Endothelial cell of umbilical vein (primary cell): ENCODE results near the gene TRIM71. TPM values are rescaled to one million over a fixed set of nuclear protein-coding genes. Genes with fewer than 3 reads are reported as not detected.

Experiments
- BruUV-seq: library from RNA; stranded (reverse); fragments of 400-500 nt; replicated peaks from 2 replicates; lab custom pipeline; 2021; lab: Mats Ljungman, UMichigan
- CTCF ChIA-PET: fragments of 300-600, 350-600 bp; sonication (Branson Sonifier 250); formaldehyde crosslinking; loops from one replicate; lab custom pipeline; 2021; ENCODE audit warnings: antibody characterized with exemption, inconsistent platforms; lab: Charles Lee
- POLR2A ChIA-PET: fragments of 300-600, 350-600 bp; sonication (Branson Sonifier 250); formaldehyde crosslinking; loops from one replicate; lab custom pipeline; 2021; ENCODE audit warnings: antibody characterized with exemption, inconsistent platforms; lab: Charles Lee
- DNase-seq: peaks from one replicate; pipeline ENCODE4 v3.0.0-alpha.2; 2011; ENCODE audit warnings: low read depth, low spot score
- FAIRE-seq: peaks from 2 replicates; lab custom pipeline; 2011; peaks lifted over from hg19 to GRCh38; lab: Jason Lieb, UNC
- H2AFZ ChIP-seq: 2 replicates; pipeline ENCODE4 v1.6.0; 2012; ENCODE audit warnings: low read depth, low read length, control low read depth, inconsistent platforms
- H3K27ac ChIP-seq: 2 replicates; pipeline ENCODE4 v1.5.1; 2011; ENCODE audit warnings: low read depth, mild to moderate bottlenecking, control low read depth, low read length, moderate library complexity; ENCODE audit not compliant: insufficient read depth
- H3K27me3 ChIP-seq, 2 experiments: 2 replicates each; pipeline versions ENCODE4 v1.6.0 to v1.6.1; 2011; ENCODE audit warnings: low read length in 2 of 2, mixed read lengths in 1 of 2; ENCODE audit not compliant: control insufficient read depth in 2 of 2, insufficient read depth in 2 of 2
- H3K36me3 ChIP-seq, 2 experiments: 2 replicates in 1 of 2; 3 replicates in 1 of 2; pipeline ENCODE4 v1.5.1; 2011; ENCODE audit warnings: low read length in 2 of 2, mild to moderate bottlenecking in 1 of 2, moderate library complexity in 1 of 2; ENCODE audit not compliant: control insufficient read depth in 2 of 2, insufficient read depth in 2 of 2; ENCODE audit errors: extremely low read depth in 1 of 2
- H3K4me1 ChIP-seq: 3 replicates; pipeline ENCODE4 v1.5.1; 2011; ENCODE audit warnings: mild to moderate bottlenecking, low read length; ENCODE audit not compliant: control insufficient read depth, insufficient read depth; ENCODE audit errors: extremely low read depth
- H3K4me2 ChIP-seq: 2 replicates; pipeline ENCODE4 v1.6.1; 2011; ENCODE audit warnings: low read length, control low read depth, mixed read lengths; ENCODE audit not compliant: insufficient read depth
- H3K4me3 ChIP-seq, 3 experiments: fragments of 200-600 bp in 1 of 3; sonication (generic), shearing (Covaris generic) in 1 of 3; replicated peaks in 1 of 3; 2 replicates each; pipeline ENCODE4 v1.5.1; 2011 to 2016; ENCODE audit warnings: control low read depth in 3 of 3, low read length in 3 of 3, mild to moderate bottlenecking in 2 of 3, inconsistent platforms in 1 of 3, low read depth in 1 of 3, moderate library complexity in 1 of 3; ENCODE audit not compliant: insufficient read depth in 1 of 3
- H3K79me2 ChIP-seq: 2 replicates; pipeline ENCODE4 v1.6.0; 2012; ENCODE audit warnings: low read length, inconsistent platforms; ENCODE audit not compliant: control insufficient read depth, insufficient read depth
- H3K9ac ChIP-seq: replicated peaks from 2 replicates; pipeline ENCODE3; 2011; ENCODE audit warnings: low read length, control low read depth; ENCODE audit not compliant: insufficient read depth; ENCODE audit errors: extremely low read depth
- H3K9me1 ChIP-seq: replicated peaks from 3 replicates; pipeline ENCODE4 v1.6.0; 2011; ENCODE audit warnings: mild to moderate bottlenecking, low read length; ENCODE audit not compliant: control insufficient read depth, insufficient read depth; ENCODE audit errors: extremely low read depth
- H3K9me3 ChIP-seq: replicated peaks from 2 replicates; pipeline ENCODE4 v1.5.1; 2012; ENCODE audit warnings: low read length, inconsistent platforms; ENCODE audit not compliant: control insufficient read depth, insufficient read depth
- H4K20me1 ChIP-seq: replicated peaks from 2 replicates; pipeline ENCODE3; 2011; ENCODE audit warnings: mild to moderate bottlenecking, low read length; ENCODE audit not compliant: control insufficient read depth, insufficient read depth; ENCODE audit errors: extremely low read depth
- CTCF ChIP-seq, 2 donors: IDR thresholded peaks; 1 replicate in 1 of 2; 2 replicates in 1 of 2; pipeline ENCODE4 v1.5.1; 2011; ENCODE audit warnings: low read length in 2 of 2, mild to moderate bottlenecking in 2 of 2, moderate library complexity in 2 of 2, control low read depth in 1 of 2, inconsistent platforms in 1 of 2, low read depth in 1 of 2; ENCODE audit not compliant: insufficient read depth in 1 of 2; ENCODE audit errors: extremely low read depth in 1 of 2
- EZH2 ChIP-seq: IDR thresholded peaks from 2 replicates; pipeline ENCODE4 v1.6.1; 2012; ENCODE audit warnings: borderline replicate concordance, low read depth, mild to moderate bottlenecking, moderate library complexity, low read length, inconsistent platforms; ENCODE audit not compliant: severe bottlenecking
- FOS ChIP-seq: IDR thresholded peaks from 2 replicates; pipeline ENCODE4 v1.6.1; 2011; ENCODE audit warnings: mild to moderate bottlenecking, low read length, moderate library complexity, borderline replicate concordance; ENCODE audit not compliant: insufficient read depth
- GATA2 ChIP-seq: IDR thresholded peaks from 2 replicates; pipeline ENCODE4 v1.7.0; 2011; ENCODE audit warnings: low read depth, mild to moderate bottlenecking, moderate library complexity, mixed read lengths, low read length; ENCODE audit not compliant: insufficient read length, insufficient read depth
- JUN ChIP-seq: IDR thresholded peaks from 2 replicates; pipeline ENCODE4 v1.6.1; 2011; ENCODE audit warnings: borderline replicate concordance, low read depth; ENCODE audit not compliant: insufficient read length, insufficient read depth
- MAX ChIP-seq: IDR thresholded peaks from 2 replicates; pipeline ENCODE4 v1.6.1; 2011; ENCODE audit not compliant: insufficient read depth, insufficient read length
- MYC ChIP-seq: IDR thresholded peaks from one replicate; pipeline ENCODE4 v1.6.1; 2011; ENCODE audit warnings: mild to moderate bottlenecking, low read depth, low read length
- POLR2A ChIP-seq: IDR thresholded peaks from 2 replicates; pipeline ENCODE4 v1.6.1; 2012; ENCODE audit warnings: low read depth, mild to moderate bottlenecking, control low read depth, low read length
- POLR2AphosphoS5 ChIP-seq: IDR thresholded peaks from 2 replicates; pipeline ENCODE4 v1.6.1; 2012; ENCODE audit warnings: low read depth, mild to moderate bottlenecking, control low read depth, low read length, moderate library complexity; ENCODE audit not compliant: insufficient read depth
- dilution Hi-C: fragments of 300-500 bp; cut with MboI; formaldehyde crosslinking; loops from one replicate; pipeline ENCODE4 v1.15.0; 2019; ENCODE audit warnings: low sequenced_read_pairs; ENCODE audit not compliant: extremely low pct_ligation_motif_present
- intact Hi-C: fragments of 100-400 bp; cut with micrococcal nuclease; formaldehyde crosslinking; loops from one replicate; pipeline ENCODE4 v1.10.0; 2022
- polyA plus RNA-seq, 4 experiments: library from polyadenylated mRNA; depleted of rRNA in 3 of 4; stranded (reverse) in 3 of 4; unstranded in 1 of 4; fragments of >200 nt; gene quantifications; 2 replicates each; pipeline versions ENCODE4 v1.2.1 to v1.2.3, GENCODE V29; 2011 to 2012; ENCODE audit warnings: missing spikeins in 1 of 4
- total RNA-seq: library from RNA; stranded (reverse); gene quantifications from 2 replicates; pipeline ENCODE4 v1.2.3, GENCODE V29; 2021

TRIM71 gene
- total and polyA plus RNA-seq, 2 donors (not counting 3 experiments of a cell fraction or from before 2014, with no cell fraction given): not detected

GRCh38 chr3:32897981-32898623, 80.3 kb downstream of the TRIM71 start:
- FAIRE-seq (no peak), DNase-seq (no peak)
- no peaks in the 10 kb centered on the region for H3K9me1 ChIP-seq
- H3K9ac ChIP-seq: no peak overlapping the region
- H3K36me3 ChIP-seq: no peaks in the 10 kb centered on the region
- no TSS peak for BruUV-seq
- dilution Hi-C loops: no loop called here
- no peak for TF ChIP-seq MAX
- TF ChIP-seq FOS: no peak
- no peak overlapping the region for H2AFZ ChIP-seq
- no peaks in the 10 kb centered on the region for H3K9me3 ChIP-seq
- no peaks in the 10 kb centered on the region for H4K20me1 ChIP-seq
- H3K27ac ChIP-seq: no peak overlapping the region
- intact Hi-C loops: no loop called here
- no peaks in the 10 kb centered on the region for H3K79me2 ChIP-seq
- peaks cover 26 to 33% of the 10 kb centered on the region in 2 experiments for H3K27me3 ChIP-seq
- CTCF ChIA-PET: no interaction called here
- POLR2A ChIA-PET: no interaction called here
- H3K4me3 ChIP-seq: no peak overlapping the region
- no peaks in the 10 kb centered on the region for H3K4me1 ChIP-seq
- no peak overlapping the region for H3K4me2 ChIP-seq

- Histone ChIP-seq H3K27me3 (peaks cover 19 to 26% of the 10 kb centered on the region in 2 experiments), H3K4me3 (no peak overlapping the region), H3K79me2 (no peaks in the 10 kb centered on the region), H3K4me1 (no peaks in the 10 kb centered on the region), H3K9ac (no peak overlapping the region), H3K27ac (no peak overlapping the region), H3K4me2 (no peak overlapping the region), H3K36me3 (no peaks in the 10 kb centered on the region), H4K20me1 (no peaks in the 10 kb centered on the region), H3K9me1 (no peaks in the 10 kb centered on the region), H3K9me3 (no peaks in the 10 kb centered on the region), H2AFZ (no peak overlapping the region)
- ChIA-PET CTCF (no interaction called here), POLR2A (no interaction called here)
- no peak for DNase-seq
- no TSS peak for BruUV-seq
- TF ChIP-seq MAX: no peak
- no peak for TF ChIP-seq GATA2
- TF ChIP-seq FOS: no peak
- no peak for TF ChIP-seq POLR2A
- no peak for TF ChIP-seq JUN
- no peak for TF ChIP-seq POLR2AphosphoS5
- no peak for TF ChIP-seq MYC
- no peak for TF ChIP-seq EZH2
- no peak for TF ChIP-seq CTCF (IDR thresholded peaks at IDR 0.05; ENCODE audit: extremely low read depth in 1 of 2, insufficient read depth in 1 of 2, low read depth in 1 of 2, low read length in 2 of 2)
- intact Hi-C loops (no loop called here), dilution Hi-C loops (no loop called here)
- no peak for FAIRE-seq
Observed at GRCh38 chr3:32899265-32899664, 81.5 kb downstream of the TRIM71 start.
